ENCODE data around the gene FAM114A1. TPM values are rescaled to one million over a fixed set of nuclear protein-coding genes. Genes with fewer than 3 reads are reported as not detected.

Gene FAM114A1
- total and polyA plus RNA-seq, 2 of the 8 experiments (the other 6 are each of a cell fraction or from before 2014, with no cell fraction given), result 9.5 to 12.0 TPM

GRCh38 chr4:38832206-38832605 lies 35.4 kb upstream of the FAM114A1 start:
- no peak overlapping the region for H3K18ac ChIP-seq (ENCODE audit: extremely low read depth, low read length)
- H3K56ac ChIP-seq (replicated peaks; ENCODE audit: insufficient read length, low read depth, low read length), result no peak overlapping the region
- H3K4ac ChIP-seq (replicated peaks; ENCODE audit: insufficient read length, low read depth, low read length), result no peak overlapping the region
- no peaks in the 10 kb centered on the region for H3K4me1 ChIP-seq (replicated peaks in 1 of 4; ENCODE audit: control insufficient read depth in 3 of 4, insufficient read depth in 4 of 4, low read length in 3 of 4)
- H2BK15ac ChIP-seq (ENCODE audit: low read length), result no peak overlapping the region
- no peaks in the 10 kb centered on the region for H3K79me1 ChIP-seq (ENCODE audit: low read depth, low read length)
- no peaks in the 10 kb centered on the region for H3K9me3 ChIP-seq (ENCODE audit: insufficient read depth in 2 of 2, low read depth in 1 of 2, low read length in 1 of 2)
- H3K36me3 ChIP-seq (ENCODE audit: control insufficient read depth in 2 of 4, insufficient read depth in 4 of 4, low read length in 3 of 4), result no peaks in the 10 kb centered on the region
- ChIA-PET POLR2A (ENCODE audit: partially characterized antibody) (no interaction called here), CTCF (ENCODE audit: partially characterized antibody) (interaction anchor here (0.8 to 2.8 kb wide), 5 partner anchors 10 to 72 kb away, joined by 4 to 8 read pairs (median 6); partner anchors contain the start of gene TLR10)
- no peak overlapping the region for H4K5ac ChIP-seq (ENCODE audit: insufficient read length, low read depth, low read length)
- no peak overlapping the region for H2AK5ac ChIP-seq (ENCODE audit: low read depth, low read length)
- H2AFZ ChIP-seq (ENCODE audit: low read length), result no peak overlapping the region
- H3K79me2 ChIP-seq (ENCODE audit: control insufficient read depth in 1 of 2, insufficient read depth in 2 of 2, low read length in 2 of 2), result no peaks in the 10 kb centered on the region
- H2BK120ac ChIP-seq (replicated peaks; ENCODE audit: low read depth, low read length), result no peak overlapping the region
- no peaks in the 10 kb centered on the region for H3K23me2 ChIP-seq (ENCODE audit: low read depth, low read length)
- H2BK5ac ChIP-seq (ENCODE audit: low read depth, low read length), result no peak overlapping the region
- no peak overlapping the region for H4K8ac ChIP-seq (ENCODE audit: extremely low read depth, insufficient read depth, low read length)
- H3K27me3 ChIP-seq (replicated peaks in 1 of 4; ENCODE audit: control insufficient read depth in 3 of 4, extremely low read depth in 1 of 4, insufficient read depth in 3 of 4, low read length in 3 of 4), result no peaks in the 10 kb centered on the region
- H3K23ac ChIP-seq (ENCODE audit: insufficient read length), result no peak overlapping the region
- H4K91ac ChIP-seq (replicated peaks; ENCODE audit: insufficient read length, low read length), result no peak overlapping the region
- no peak overlapping the region for H2BK12ac ChIP-seq (ENCODE audit: low read depth, low read length)
- H3K4me3 ChIP-seq (ENCODE audit: extremely low read depth in 1 of 4, insufficient read depth in 2 of 4, low read depth in 3 of 4, low read length in 4 of 4), result no peak overlapping the region
- no peak for DNase-seq (ENCODE audit: low read depth in 1 of 2, low spot score in 2 of 2)
- WGBS, 2 experiments (ENCODE audit: extremely low coverage in 1 of 2, insufficient coverage in 1 of 2, insufficient read length in 1 of 2, insufficient replicate concordance in 2 of 2, low coverage in 1 of 2, low lambda C conversion rate in 2 of 2, missing lambda C conversion rate in 1 of 2), result 89% methylated on average over 1 of the region's 1 CpG; no CpG with 5 or more reads in 1 of the 2 experiments
- no peak overlapping the region for H3K4me2 ChIP-seq (ENCODE audit: insufficient read depth in 1 of 2, low read depth in 2 of 2, low read length in 2 of 2)
- H3K14ac ChIP-seq (ENCODE audit: insufficient read length), result no peak overlapping the region
- H3K27ac ChIP-seq (ENCODE audit: low read depth, low read length), result no peak overlapping the region
- no peak overlapping the region; a peak in 1 of 7 replicates for H3K9ac ChIP-seq (replicated peaks in 1 of 4; ENCODE audit: extremely low read depth in 1 of 4, low read depth in 3 of 4, low read length in 3 of 4)
- no peaks in the 10 kb centered on the region for H4K20me1 ChIP-seq (replicated peaks in 1 of 2; ENCODE audit: control insufficient read depth in 1 of 2, insufficient read depth in 2 of 2, low read length in 2 of 2)
- H2BK20ac ChIP-seq (ENCODE audit: low read length), result no peak overlapping the region
- FAIRE-seq, result no peak
- TF ChIP-seq EGR1 (IDR thresholded peaks at IDR 0.05; ENCODE audit: borderline replicate concordance, low read depth, low read length) (no peak), EZH2 (IDR thresholded peaks at IDR 0.05; ENCODE audit: low read depth, low read length, severe bottlenecking) (no peak), SRF (IDR thresholded peaks at IDR 0.05; ENCODE audit: low read depth, low read length) (no peak), YY1 (IDR thresholded peaks at IDR 0.05; ENCODE audit: low read depth, low read length) (no peak), POU5F1 (IDR thresholded peaks at IDR 0.05; ENCODE audit: low read depth, low read length) (no peak), JUN (IDR thresholded peaks at IDR 0.05; ENCODE audit: low read depth, low read length) (no peak), SIRT6 (IDR thresholded peaks at IDR 0.05; ENCODE audit: low read length) (no peak), RAD21 (IDR thresholded peaks at IDR 0.05 in 1 of 2, conservative IDR thresholded peaks at IDR 0.05 in 1 of 2; ENCODE audit: low read depth in 2 of 2, low read length in 2 of 2) (no peak), CHD1 (IDR thresholded peaks at IDR 0.05; ENCODE audit: low read depth, low read length) (no peak), CBX8 (IDR thresholded peaks at IDR 0.05; ENCODE audit: borderline replicate concordance, low read depth, low read length) (no peak)
- TF ChIP-seq, protein P1, sequence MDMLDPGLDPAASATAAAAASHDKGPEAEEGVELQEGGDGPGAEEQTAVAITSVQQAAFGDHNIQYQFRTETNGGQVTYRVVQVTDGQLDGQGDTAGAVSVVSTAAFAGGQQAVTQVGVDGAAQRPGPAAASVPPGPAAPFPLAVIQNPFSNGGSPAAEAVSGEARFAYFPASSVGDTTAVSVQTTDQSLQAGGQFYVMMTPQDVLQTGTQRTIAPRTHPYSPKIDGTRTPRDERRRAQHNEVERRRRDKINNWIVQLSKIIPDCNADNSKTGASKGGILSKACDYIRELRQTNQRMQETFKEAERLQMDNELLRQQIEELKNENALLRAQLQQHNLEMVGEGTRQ (IDR thresholded peaks at IDR 0.05; ENCODE audit: low read length), result no peak
- TF ChIP-seq, protein P2, sequence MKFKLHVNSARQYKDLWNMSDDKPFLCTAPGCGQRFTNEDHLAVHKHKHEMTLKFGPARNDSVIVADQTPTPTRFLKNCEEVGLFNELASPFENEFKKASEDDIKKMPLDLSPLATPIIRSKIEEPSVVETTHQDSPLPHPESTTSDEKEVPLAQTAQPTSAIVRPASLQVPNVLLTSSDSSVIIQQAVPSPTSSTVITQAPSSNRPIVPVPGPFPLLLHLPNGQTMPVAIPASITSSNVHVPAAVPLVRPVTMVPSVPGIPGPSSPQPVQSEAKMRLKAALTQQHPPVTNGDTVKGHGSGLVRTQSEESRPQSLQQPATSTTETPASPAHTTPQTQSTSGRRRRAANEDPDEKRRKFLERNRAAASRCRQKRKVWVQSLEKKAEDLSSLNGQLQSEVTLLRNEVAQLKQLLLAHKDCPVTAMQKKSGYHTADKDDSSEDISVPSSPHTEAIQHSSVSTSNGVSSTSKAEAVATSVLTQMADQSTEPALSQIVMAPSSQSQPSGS (IDR thresholded peaks at IDR 0.05; ENCODE audit: low read length), result no peak

Measured in H1 (cell line).